HG03108 (cell line): Measurements from ENCODE around the gene TBC1D2.

ENCODE experiments used
- ATAC-seq: cut with Tn5 transposase; IDR thresholded peaks from one replicate; pipeline ENCODE4 v1.9.1; 2021; ENCODE audit warnings: moderate library complexity; ENCODE audit not compliant: unreplicated experiment

TBC1D2 gene

DNA sequence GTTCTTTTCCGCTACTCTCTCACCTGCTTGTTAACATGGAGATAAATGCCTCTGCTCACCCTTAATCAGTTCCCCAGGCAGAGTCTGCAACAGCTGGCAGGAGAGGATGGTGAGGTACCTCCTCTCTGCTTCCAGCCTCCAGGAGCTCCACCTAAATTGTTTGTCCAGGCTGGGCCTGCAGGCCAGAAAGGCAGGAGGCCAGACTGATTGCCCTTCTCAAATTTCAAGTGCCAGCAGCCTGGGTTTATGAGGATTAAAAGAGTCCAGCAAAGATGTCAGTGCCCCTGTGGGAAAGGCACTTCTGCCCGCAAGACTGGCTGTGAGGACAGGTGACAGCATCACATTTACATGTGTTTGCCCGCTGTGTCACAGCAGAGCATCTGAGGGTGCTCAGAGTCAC lies 82.8 kb downstream of the TBC1D2 start:
- ATAC-seq: no peak

DNA sequence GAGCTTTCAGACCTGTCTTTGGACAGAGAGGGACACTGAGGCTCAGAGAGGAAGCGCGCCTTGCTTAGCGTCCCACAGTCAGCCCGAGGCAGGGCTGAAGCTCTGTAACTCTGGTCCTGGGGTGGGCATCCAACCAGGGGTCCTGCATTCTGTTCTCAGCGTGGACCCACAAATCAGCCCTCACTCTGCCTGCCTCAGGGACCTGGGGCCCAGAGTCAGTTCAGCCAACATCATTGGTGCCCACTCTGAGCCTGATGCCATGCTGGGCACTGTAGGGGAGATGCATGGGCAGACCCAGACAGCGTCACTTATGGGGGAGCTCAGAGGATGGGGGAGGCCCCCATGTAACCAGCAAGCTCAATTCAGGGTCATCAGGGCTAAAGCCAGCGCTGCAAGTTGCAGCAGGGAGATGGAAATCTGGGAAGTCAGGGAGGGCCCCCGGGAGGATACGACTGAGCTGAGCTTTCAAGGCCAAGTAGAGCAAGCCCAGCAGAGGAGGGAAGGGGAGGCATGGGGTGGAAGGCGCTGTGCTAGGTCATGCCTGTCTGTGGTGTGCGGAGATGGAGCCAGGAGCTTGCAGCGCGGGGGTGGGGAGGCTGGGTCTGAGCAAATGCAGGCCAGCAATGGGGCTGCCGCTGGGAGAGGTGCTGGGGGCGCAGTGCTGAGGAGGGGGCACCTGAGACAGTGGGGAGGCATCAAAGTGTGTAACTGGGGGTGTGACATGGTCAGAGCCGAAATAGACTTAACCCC lies 84.1 kb downstream of the TBC1D2 start:
- no peak for ATAC-seq

DNA sequence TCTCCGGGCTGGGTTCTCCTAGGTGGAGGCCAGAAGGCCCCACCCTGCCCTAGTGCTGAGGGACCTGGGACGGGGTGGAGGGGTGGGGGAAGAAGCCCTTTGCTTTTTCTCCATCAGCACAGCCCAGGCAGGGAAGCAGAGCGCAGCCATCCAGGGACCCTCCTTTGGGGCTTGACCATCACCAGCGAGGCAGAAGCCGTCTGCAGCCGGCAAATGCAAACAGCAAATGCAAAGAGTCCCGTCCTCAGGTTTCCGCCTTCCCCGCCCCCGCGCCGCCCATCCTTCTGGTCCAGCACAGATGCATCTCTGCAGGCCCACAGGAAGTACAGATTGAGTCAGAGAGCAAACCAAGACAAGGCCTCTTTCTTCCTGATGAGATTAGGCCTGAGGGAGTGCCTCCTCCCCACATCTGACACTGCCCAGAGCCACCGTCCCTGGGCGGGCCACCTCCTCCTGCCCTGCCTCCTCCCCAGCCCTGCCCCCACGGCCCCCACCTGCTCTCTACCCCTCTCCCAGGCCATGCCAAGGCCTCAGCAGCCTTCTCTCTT lies 86.4 kb downstream of the TBC1D2 start:
- peak; percentile 99 for ATAC-seq

DNA sequence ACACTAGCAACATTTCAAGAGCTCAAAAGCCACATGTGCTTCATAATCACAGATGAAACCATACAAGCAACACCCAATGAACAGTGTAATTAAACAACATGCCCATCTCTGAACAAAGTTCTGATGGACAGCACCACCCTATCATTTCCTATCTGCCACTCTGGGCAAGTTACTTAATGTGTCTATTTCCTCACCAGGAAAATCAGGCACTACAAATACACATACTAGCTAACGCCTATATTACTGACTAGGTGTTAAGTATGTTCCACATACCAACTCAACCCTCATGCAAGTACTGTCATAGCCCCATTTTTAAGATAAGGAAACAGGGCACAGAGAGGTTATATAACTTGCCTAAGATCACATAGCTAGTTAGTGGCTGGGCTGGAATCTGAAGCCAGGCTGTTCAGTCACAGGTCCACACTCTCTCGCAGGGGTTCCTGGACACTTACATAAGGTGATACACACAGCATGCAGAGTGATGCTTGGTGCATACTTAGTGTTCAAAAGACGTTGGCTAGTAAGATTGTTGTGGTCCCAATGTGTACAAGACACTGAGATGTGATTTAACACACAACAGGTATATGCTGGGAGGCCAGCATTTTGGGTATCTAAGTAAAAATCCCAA lies 87.2 kb downstream of the TBC1D2 start:
- no peak for ATAC-seq

DNA sequence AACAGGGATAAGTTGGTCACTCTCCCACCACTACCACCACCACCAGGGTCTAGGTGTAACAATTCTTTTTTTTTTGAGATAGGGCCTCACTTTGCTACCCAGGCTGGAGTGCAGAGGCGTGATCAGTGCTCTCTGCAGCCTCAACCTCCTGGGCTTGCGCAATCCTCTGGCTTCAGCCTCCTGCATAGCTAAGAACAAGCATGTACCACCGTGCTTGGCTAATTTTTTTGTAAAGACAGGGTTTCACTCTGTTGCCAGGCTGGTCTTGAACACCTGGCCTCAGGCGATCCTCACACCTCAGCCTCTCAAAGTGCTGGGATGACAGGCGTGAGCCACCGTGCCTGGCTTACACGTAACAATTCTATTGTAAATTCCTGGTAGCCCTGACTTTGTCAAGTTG lies 90.5 kb downstream of the TBC1D2 start:
- ATAC-seq: no peak

DNA sequence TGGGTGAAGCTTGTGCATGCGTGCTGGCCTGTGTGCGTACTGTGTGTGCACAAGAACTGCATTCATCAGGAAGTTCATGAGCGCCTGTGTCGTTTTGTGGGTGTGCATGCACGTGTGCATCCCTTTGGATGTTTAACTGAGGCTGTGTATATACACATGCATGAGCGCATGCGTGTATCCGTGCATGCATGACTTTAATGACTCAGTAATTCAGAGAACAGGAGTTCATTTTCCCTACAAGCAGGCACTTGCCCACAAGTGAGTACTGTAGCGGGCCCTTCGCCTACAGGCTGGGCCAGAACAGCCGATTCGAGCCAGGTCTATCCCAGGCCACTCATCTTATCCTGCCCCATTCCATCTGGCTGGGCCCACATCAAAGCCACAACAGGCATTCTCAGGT lies 92.8 kb downstream of the TBC1D2 start:
- ATAC-seq: no peak

DNA sequence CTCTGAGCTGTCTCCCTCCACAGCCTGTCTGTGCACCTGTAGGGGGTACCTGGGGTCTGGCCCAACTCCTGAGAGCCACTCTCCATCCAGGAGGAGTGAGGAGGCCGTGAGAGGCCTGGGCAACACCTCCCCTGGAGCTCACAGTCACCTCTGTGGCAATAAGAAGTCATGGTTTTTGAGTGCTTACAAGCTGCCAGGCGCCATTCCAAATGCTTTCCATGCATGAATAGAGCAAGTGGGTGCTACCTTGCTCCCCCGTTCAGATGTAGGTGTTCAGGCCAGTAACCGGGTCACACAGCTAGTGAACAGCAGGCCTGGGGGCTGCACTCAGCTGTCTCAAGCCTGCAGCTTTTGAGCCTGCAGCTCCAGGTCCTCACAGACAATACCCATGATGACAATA lies 93.6 kb downstream of the TBC1D2 start:
- ATAC-seq: no peak

DNA sequence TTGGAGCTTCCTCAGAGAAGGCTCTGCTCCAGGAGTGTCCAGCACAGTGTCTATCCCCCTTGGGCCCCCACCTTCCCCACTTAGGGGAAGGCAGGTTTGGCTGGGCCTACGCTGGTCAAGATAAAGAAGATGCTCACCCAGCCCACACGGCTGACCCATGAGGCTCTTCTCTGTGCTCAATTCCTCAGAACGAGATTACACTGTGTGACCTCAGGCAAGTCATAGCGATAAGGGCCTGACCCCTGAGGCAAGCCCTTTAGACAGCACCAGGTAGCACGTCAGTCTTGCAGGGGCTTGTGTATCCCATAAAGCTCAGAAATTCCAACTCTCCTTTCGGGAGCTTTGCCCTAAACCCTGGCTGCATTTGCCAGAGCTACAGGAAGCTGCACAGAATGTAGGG lies 95.7 kb downstream of the TBC1D2 start:
- no peak for ATAC-seq

DNA sequence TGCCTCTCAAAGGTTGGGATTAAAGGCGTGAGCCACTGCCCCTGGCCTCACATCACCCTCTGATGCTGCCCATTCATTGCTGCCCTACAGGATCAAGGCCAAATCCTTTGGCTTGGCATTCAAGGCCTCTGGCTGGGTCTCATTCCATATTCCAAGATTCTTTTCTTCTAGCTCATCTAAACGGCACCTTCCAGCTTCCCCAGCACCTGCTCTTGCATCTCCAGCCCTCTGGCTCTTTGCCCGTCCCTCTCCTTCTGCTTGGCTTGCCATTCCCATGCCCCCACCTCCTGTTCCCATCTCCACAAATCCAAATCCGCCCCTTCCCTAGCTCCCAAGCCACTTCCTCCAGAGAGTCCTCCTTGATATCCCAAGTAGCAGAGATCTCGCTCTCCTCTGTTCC lies 96.1 kb downstream of the TBC1D2 start:
- ATAC-seq: no peak

DNA sequence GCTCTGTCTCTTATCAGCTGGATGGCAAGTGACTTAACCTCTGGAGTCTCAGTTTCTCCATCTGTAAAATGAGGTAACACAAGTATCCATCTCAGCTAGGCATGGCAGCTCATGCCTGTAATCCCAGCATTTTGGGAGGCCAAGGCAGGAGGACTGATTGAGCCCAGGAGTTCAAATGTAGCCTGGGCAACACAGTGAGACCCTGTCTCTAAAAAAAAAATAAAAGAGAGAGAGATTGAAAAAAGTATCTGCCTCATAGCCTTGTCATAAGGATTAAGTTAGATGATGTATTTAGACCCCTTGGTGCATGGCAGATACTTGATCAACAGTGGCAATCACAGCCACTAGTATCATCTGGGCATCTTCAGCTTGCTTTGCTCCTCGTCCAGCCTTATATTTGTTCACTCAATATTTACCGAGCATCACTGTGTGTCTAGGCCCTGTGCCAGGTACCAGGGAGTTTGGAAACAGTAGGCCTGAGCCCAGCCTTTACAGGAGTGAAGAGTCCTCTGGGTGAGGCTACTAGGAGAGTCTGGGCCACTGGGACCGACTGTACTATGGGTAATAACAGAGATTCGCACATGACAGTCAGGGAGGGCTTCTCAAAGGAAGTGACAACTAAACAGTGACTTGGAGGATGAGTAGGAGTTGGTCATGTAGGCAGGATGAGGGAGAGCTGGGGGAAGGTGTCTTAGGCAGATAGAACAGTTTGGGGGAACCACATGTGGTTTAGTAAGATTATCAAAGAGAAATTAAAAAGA lies 97.2 kb downstream of the TBC1D2 start:
- ATAC-seq: no peak

DNA sequence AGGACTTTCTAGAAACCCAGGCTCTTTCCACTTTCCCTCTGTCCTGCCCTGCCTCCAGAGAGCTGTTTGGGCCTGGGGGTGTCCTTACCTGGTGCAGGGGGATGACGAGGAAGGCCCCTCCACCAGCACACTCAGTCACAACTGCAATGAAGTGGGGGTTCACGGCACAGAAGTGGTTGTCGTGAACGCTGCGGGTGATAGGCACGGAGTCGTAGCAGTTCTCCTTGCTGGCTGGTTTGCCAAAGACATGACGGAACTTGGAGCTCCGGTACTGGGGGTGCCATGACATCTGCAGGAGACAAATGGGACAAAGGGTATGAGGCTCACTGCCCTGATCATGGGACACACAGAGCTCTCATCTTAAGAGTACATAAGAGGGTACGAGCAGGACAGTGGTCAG lies 98.1 kb downstream of the TBC1D2 start:
- ATAC-seq: no peak

DNA sequence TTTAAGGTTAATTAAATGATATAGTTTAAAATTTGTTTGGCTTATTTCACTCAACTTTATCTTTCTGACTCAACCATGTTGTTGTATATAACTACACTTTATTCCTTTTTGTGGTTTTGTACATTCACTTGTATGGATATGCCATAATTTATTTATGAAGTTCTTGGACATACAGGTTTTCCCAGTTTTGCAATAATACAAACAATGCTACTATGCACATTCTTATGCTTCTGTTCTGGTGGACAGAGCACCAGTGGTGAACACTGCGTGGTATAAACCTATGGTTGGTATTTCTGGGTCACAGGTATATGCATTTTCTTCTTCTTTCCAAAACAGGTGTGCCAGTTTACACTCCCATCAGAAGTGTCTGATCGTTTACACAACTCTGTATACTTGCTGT lies 100.8 kb downstream of the TBC1D2 start:
- ATAC-seq: no peak

DNA sequence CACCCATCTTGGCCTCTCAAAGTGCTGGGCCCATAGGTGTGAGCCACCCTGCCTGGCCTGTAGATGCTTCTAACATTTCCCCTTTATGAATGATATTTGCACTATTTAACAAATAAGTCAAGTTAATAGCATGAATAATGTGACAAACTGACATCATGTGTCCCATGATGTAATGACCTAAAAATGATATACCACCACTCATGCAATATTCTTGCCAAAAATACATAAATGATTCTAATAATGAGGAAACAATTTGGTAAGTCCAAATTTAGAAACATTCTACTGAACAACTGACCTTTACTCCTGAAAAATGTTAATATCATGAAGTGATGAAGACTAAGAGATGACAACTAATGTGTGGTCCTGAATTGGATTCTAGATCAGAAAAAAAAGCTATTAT lies 102.9 kb downstream of the TBC1D2 start:
- no peak for ATAC-seq

DNA sequence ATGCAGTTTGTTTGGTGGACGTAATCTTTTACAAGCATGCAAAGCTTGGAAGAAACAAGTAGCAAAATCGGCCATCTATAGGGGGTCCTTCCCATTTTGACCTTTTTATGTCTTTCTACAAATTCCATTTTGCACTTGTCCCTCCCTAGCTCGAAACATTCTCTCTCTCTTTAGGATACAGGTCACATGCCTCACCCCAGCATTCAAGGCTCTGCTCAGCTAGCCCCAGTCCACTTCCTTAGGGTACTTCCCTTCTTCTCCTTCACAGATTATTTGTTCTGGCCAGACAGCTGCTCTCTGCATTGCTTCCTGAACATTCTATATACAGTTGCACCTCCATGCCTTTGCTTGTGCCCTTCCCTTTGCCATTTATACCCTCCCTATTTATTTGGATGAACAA lies 104.7 kb downstream of the TBC1D2 start:
- ATAC-seq: no peak

DNA sequence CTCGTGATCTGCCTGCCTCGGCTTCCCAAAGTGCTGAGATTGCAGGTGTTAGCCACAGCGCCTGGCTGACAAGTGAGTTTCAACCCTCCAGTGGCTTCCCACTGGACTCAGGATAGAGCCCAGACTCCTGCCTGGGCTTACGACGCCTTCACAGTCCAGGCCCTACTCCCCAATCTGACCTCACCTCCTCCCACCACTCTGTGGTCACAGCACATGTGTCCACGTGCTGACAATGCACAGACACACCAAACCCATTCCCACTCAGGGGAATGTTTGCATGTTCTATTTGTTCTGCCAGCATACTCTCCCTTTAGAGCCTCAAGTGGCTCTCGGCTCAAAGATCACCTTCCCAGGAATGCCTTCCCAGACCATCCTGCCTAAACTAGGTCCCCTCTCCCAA lies 105.3 kb downstream of the TBC1D2 start:
- no peak for ATAC-seq

DNA sequence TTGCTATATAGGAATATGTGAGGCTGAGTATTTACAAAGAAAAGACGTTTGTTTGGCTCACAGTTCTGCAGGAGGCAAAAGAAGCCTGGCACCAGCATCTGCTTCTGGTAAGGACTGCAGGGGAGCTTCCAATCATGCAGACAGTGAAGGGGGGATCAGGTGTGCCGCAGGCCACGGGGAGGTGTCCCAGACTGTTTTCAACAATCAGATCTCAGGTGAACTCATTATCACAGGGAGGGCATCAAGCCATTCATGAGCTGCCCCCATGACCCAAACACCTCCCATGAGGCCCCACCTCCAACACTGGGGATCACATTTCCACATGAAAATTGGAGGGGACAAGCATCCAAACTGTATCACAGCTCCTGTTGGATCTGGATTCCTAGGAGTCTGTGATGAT lies 106.0 kb downstream of the TBC1D2 start:
- ATAC-seq: no peak
